Prostate gland (tissue), 2 donors: ENCODE measurements around the gene DUS2. TPM values are rescaled to one million over a fixed set of nuclear protein-coding genes. Genes with fewer than 3 reads are reported as not detected.
"Not testable (repeated sequence)": the region's sequence is repeated elsewhere in the genome, so short reads cannot be mapped to it uniquely, and the experiment has no call there.

Experiments used
- DNase-seq: peaks from one replicate; pipeline ENCODE4 v3.0.0-alpha.2; 2019; ENCODE audit warnings: low spot score
- H3K27ac ChIP-seq, 2 donors: fragments of 200-600 bp; sonication (generic); 2 replicates each; pipeline ENCODE4 v1.5.1; 2017 to 2019
- H3K27me3 ChIP-seq: fragments of 200-600 bp; sonication (generic); replicated peaks from 2 replicates; pipeline ENCODE4 v1.5.1; 2019; ENCODE audit not compliant: insufficient read depth
- H3K36me3 ChIP-seq, 2 donors: fragments of 200-600 bp; sonication (generic); 1 replicate in 1 of 2; 2 replicates in 1 of 2; pipeline versions ENCODE4 v1.5.1 to v1.8.1; 2017 to 2019
- H3K4me1 ChIP-seq: fragments of 200-600 bp; sonication (generic); replicated peaks from 2 replicates; pipeline ENCODE4 v1.5.1; 2019
- H3K4me3 ChIP-seq, 2 donors: fragments of 200-600 bp; sonication (generic); 2 replicates each; pipeline ENCODE4 v1.5.1; 2017 to 2019
- H3K9me3 ChIP-seq: fragments of 200-600 bp; sonication (generic); 2 replicates; pipeline ENCODE4 v1.5.1; 2017
- POLR2A ChIP-seq: fragments of 450-650 bp; IDR thresholded peaks from one replicate; pipeline ENCODE4 v1.6.1; 2016; ENCODE audit warnings: antibody characterized with exemption, mild to moderate bottlenecking
- POLR2AphosphoS5 ChIP-seq: sonication (generic); formaldehyde crosslinking; IDR thresholded peaks from one replicate; pipeline ENCODE4 v1.6.1; 2017; ENCODE audit warnings: antibody characterized with exemption
- WGBS: methylation state at CpG from one replicate; pipeline ENCODE4 v1.1.5; 2018; 5-methylcytosine and 5-hydroxymethylcytosine counted together
- intact Hi-C: fragments of 100-400 bp; cut with DNase I; formaldehyde crosslinking; loops from one replicate; pipeline ENCODE4 v1.14.2; 2022
- total RNA-seq, 2 donors: library from RNA; depleted of rRNA; stranded (reverse); fragments of >200 nt; gene quantifications; one replicate each; pipeline ENCODE4 v1.1.0, GENCODE V29; 2016
- TF ChIP-seq, protein P1 (sequence below), 4 experiments: fragments of 200-600 bp in 2 of 4; fragments of 450-650 bp in 2 of 4; sonication (generic) in 2 of 4; IDR thresholded peaks; 1 replicate in 3 of 4; 2 replicates in 1 of 4; pipeline ENCODE4 v1.5.1; 2016 to 2019; ENCODE audit warnings: antibody characterized with exemption in 4 of 4, mild to moderate bottlenecking in 2 of 4, moderate library complexity in 2 of 4

DUS2 gene
- total RNA-seq, 2 donors from 2014 or later = 7.2 to 14.5 TPM

DNA sequence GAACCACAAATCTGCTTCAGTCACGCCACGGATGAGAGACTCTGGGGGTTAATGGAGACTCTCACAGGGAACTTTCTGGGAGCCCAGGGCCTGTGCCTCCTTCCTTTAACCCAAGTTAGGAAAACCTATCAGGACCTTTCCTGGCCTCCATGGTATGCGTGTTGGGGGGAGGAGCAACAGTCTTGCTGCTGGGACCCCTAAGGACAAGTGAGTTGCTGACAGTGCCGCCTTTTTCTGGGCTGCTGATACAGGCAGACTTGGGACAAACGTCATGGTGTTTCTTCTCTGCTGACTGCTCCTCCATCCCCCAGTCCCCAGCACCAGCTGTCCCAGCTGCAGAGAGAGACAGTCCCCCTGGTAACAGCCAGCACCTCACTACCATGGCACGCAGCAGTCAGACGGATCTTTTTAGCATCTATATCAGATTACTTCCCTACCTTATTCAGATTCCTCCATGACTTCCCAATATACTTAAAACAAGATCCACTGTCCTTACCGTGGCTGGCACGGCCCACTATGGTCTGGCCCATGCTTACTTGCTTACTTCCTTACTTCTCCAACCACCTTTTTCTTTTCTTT lies 13.8 kb upstream of the DUS2 start:
- Histone ChIP-seq H3K27ac (no peak overlapping the region), H3K9me3 (no peaks in the 10 kb centered on the region), H3K4me1 (no peaks in the 10 kb centered on the region), H3K4me3 (no peak overlapping the region), H3K36me3 (no peaks in the 10 kb centered on the region), H3K27me3 (no peaks in the 10 kb centered on the region)
- 66% methylated on average over 9 of the region's 9 CpGs for WGBS
- TF ChIP-seq, protein P1, sequence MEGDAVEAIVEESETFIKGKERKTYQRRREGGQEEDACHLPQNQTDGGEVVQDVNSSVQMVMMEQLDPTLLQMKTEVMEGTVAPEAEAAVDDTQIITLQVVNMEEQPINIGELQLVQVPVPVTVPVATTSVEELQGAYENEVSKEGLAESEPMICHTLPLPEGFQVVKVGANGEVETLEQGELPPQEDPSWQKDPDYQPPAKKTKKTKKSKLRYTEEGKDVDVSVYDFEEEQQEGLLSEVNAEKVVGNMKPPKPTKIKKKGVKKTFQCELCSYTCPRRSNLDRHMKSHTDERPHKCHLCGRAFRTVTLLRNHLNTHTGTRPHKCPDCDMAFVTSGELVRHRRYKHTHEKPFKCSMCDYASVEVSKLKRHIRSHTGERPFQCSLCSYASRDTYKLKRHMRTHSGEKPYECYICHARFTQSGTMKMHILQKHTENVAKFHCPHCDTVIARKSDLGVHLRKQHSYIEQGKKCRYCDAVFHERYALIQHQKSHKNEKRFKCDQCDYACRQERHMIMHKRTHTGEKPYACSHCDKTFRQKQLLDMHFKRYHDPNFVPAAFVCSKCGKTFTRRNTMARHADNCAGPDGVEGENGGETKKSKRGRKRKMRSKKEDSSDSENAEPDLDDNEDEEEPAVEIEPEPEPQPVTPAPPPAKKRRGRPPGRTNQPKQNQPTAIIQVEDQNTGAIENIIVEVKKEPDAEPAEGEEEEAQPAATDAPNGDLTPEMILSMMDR (IDR thresholded peaks at IDR 0.05) = no peak
- TF ChIP-seq POLR2A = no peak
- no peak for TF ChIP-seq POLR2AphosphoS5
- no peak for DNase-seq
- intact Hi-C loops = no loop called here

GRCh38 chr16:68009872-68010271 lies 13.2 kb upstream of the DUS2 start:
- H3K4me3 ChIP-seq, intact Hi-C loops, H3K36me3 ChIP-seq, H3K4me1 ChIP-seq, H3K27me3 ChIP-seq, H3K27ac ChIP-seq, H3K9me3 ChIP-seq, DNase-seq: not testable (repeated sequence)
- 91% methylated on average over 4 of the region's 4 CpGs for WGBS

DNA sequence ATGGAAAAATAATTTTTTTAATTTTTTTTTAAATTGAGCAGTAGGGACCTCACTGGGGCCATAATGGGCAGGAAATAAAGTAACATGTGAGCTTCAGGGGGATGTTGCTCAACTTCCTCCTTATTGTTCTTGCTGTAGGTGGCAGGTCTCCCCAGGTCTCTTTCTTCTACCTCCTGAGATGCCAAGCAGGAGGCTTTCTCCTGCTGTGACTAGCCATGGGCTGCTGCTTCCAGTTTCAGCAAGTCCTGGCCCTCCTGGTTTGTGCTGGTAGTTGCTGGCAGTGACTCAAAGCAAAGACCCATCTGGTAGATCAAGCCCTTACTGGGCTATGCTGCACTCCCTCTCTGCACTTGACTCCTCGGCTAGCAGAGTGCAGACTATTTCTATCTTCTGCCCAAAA lies 9.6 kb upstream of the DUS2 start:
- Histone ChIP-seq H3K9me3 (no peaks in the 10 kb centered on the region), H3K36me3 (no peaks in the 10 kb centered on the region), H3K27ac (no peak overlapping the region), H3K27me3 (no peaks in the 10 kb centered on the region), H3K4me1 (no peaks in the 10 kb centered on the region), H3K4me3 (no peak overlapping the region)
- WGBS = 36% methylated on average over 1 of the region's 1 CpG
- no peak for DNase-seq
- intact Hi-C loops = no loop called here
- TF ChIP-seq POLR2AphosphoS5 (no peak), POLR2A (no peak)
- TF ChIP-seq, protein P1 (IDR thresholded peaks at IDR 0.05) = no peak

DNA sequence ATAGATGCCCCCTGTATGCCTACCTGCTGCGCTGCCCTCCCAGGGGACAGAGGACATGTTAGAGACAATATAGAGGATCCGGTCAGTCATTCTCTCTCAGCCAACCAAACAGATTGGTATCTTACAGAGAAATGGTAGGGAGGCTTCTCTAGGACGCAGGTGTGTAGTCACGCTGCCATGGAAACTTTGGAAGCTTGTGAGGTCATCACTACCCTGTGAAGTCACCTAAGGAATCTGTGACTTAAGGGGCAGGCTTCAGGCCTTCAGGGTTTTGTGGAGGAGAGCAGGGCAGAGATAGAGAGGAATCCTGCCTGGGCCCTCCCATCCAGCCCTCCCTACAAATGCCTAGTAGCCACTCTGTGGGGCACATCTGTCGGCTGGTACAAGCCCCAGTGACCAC lies 7.4 kb upstream of the DUS2 start, which contains the start of gene DPEP2NB:
Gene DPEP2NB (minus strand): TSS at position 231 of the 400 bp plus-strand sequence. CDS start 141 bp downstream, at position 90.
- Histone ChIP-seq H3K4me3 (no peak within 1 kb of the TSS), H3K9me3 (no peaks in the 10 kb centered on the region), H3K4me1 (no peaks in the 10 kb centered on the region), H3K36me3 (no peaks in the 10 kb centered on the region), H3K27me3 (no peaks in the 10 kb centered on the region), H3K27ac (no peak within 1 kb of the TSS)
- DNase-seq = no peak
- WGBS = 80% methylated on average over 5 of the region's 5 CpGs
- intact Hi-C loops = no loop called here
- no peak for TF ChIP-seq POLR2A
- TF ChIP-seq, protein P1 (IDR thresholded peaks at IDR 0.05) = no peak
- no peak for TF ChIP-seq POLR2AphosphoS5

- TF ChIP-seq, protein P1 (IDR thresholded peaks at IDR 0.05) = no peak
- no peak for TF ChIP-seq POLR2A
- TF ChIP-seq POLR2AphosphoS5 = no peak
- Histone ChIP-seq H3K9me3 (no peaks in the 10 kb centered on the region), H3K27me3 (no peaks in the 10 kb centered on the region), H3K36me3 (no peaks in the 10 kb centered on the region), H3K4me3 (no peak overlapping the region), H3K27ac (no peak overlapping the region), H3K4me1 (peaks cover 12% of the 10 kb centered on the region)
- WGBS = 72% methylated on average over 8 of the region's 8 CpGs
- DNase-seq = no peak
- intact Hi-C loops = no loop called here
Measured at GRCh38 chr16:68019167-68019680, 3.9 kb upstream of the DUS2 start.
